Lower leg skin (tissue), 4 donors: Measurements from ENCODE around the gene SDHAF1. TPM values are rescaled to one million over a fixed set of nuclear protein-coding genes. Genes with fewer than 3 reads are reported as not detected.
"Not testable (repeated sequence)": the region's sequence is repeated elsewhere in the genome, so short reads cannot be mapped to it uniquely, and the experiment has no call there.

ENCODE experiments used
- DNase-seq, 2 donors: peaks; one replicate each; pipeline ENCODE4 v3.0.0-alpha.2; 2019; ENCODE audit warnings: low spot score in 2 of 2
- H3K4me3 ChIP-seq: fragments of 200-600 bp; sonication (generic); 2 replicates; pipeline ENCODE4 v1.5.1; 2017; ENCODE audit warnings: mild to moderate bottlenecking, low read depth; ENCODE audit not compliant: poor library complexity, severe bottlenecking
- CTCF ChIP-seq, 3 donors: fragments of 450-650 bp; IDR thresholded peaks; one replicate each; pipeline ENCODE4 v1.5.1; 2016; ENCODE audit warnings: antibody characterized with exemption in 3 of 3, mild to moderate bottlenecking in 3 of 3, moderate library complexity in 2 of 3
- POLR2A ChIP-seq, 2 donors: fragments of 450-650 bp; IDR thresholded peaks; one replicate each; pipeline ENCODE4 v1.6.1; 2016 to 2017; ENCODE audit warnings: antibody characterized with exemption in 2 of 2, mild to moderate bottlenecking in 1 of 2, moderate library complexity in 1 of 2
- WGBS, 2 donors: methylation state at CpG; one replicate each; pipeline ENCODE4 v1.1.5; 2018; 5-methylcytosine and 5-hydroxymethylcytosine counted together
- intact Hi-C: fragments of 100-400 bp; cut with DNase I; formaldehyde crosslinking; loops from one replicate; pipeline ENCODE4 v1.15.0; 2023; ENCODE audit warnings: low total_unique reads
- total RNA-seq, 4 donors: library from RNA; depleted of rRNA; stranded (reverse); fragments of >200 nt; gene quantifications; one replicate each; pipeline ENCODE4 v1.1.0, GENCODE V29; 2016

SDHAF1 gene
- total RNA-seq, 4 donors from 2014 or later = 51.6 to 83.8 (median 64.4) TPM

GRCh38 chr19:35973487-35973886 lies 21.5 kb upstream of the SDHAF1 start:
- TF ChIP-seq POLR2A (IDR thresholded peaks at IDR 0.05) = no peak
- no peak for TF ChIP-seq CTCF (IDR thresholded peaks at IDR 0.05)
- no peak overlapping the region for H3K4me3 ChIP-seq
- intact Hi-C loops = no loop called here
- 34 to 35% methylated on average over 8 of the region's 8 CpGs for WGBS, 2 donors
- DNase-seq = no peak

GRCh38 chr19:35975608-35976214 lies 19.3 kb upstream of the SDHAF1 start:
- no peak overlapping the region for H3K4me3 ChIP-seq
- WGBS, 2 donors = 21 to 40% methylated on average over 5 of the region's 5 CpGs
- TF ChIP-seq POLR2A (IDR thresholded peaks at IDR 0.05) (no peak), CTCF (IDR thresholded peaks at IDR 0.05) (no peak)
- intact Hi-C loops = no loop called here
- no peak for DNase-seq

- 48 to 52% methylated on average over 13 to 14 of the region's 14 CpGs for WGBS, 2 donors
- no peak for DNase-seq
- intact Hi-C loops = no loop called here
- no peak overlapping the region for H3K4me3 ChIP-seq
- TF ChIP-seq POLR2A (IDR thresholded peaks at IDR 0.05) (no peak), CTCF (IDR thresholded peaks at IDR 0.05) (no peak)
These were observed 17.4 kb upstream of the SDHAF1 start for GRCh38 chr19:35977446-35978222.

- H3K4me3 ChIP-seq = no peak overlapping the region
- intact Hi-C loops = no loop called here
- no peak for TF ChIP-seq CTCF (IDR thresholded peaks at IDR 0.05)
- no peak for TF ChIP-seq POLR2A (IDR thresholded peaks at IDR 0.05)
- DNase-seq = no peak
- 43% methylated on average over 5 of the region's 5 CpGs for WGBS, 2 donors
These were observed 16.7 kb upstream of the SDHAF1 start for GRCh38 chr19:35978271-35978670.

GRCh38 chr19:35978832-35979365 lies 16.1 kb upstream of the SDHAF1 start:
- WGBS, 2 donors = 55 to 76% methylated on average over 15 to 20 of the region's 20 CpGs
- intact Hi-C loops = no loop called here
- DNase-seq = no peak
- no peak for TF ChIP-seq POLR2A (IDR thresholded peaks at IDR 0.05)
- no peak for TF ChIP-seq CTCF (IDR thresholded peaks at IDR 0.05)
- no peak overlapping the region for H3K4me3 ChIP-seq

GRCh38 chr19:35980997-35981396 lies 14.0 kb upstream of the SDHAF1 start:
- H3K4me3 ChIP-seq, DNase-seq, intact Hi-C loops: not testable (repeated sequence)
- 79 to 89% methylated on average over 4 of the region's 4 CpGs for WGBS, 2 donors
